HG03196 (cell line): ENCODE data around the gene TSHZ2.
"Not testable (repeated sequence)": the region's sequence is repeated elsewhere in the genome, so short reads cannot be mapped to it uniquely, and the experiment has no call there.

ENCODE experiments used
- ATAC-seq: cut with Tn5 transposase; IDR thresholded peaks from one replicate; pipeline ENCODE4 v1.9.1; 2021; ENCODE audit not compliant: unreplicated experiment

Gene TSHZ2

GRCh38 chr20:53427951-53428350, 455.8 kb downstream of the TSHZ2 start:
- no peak for ATAC-seq

- no peak for ATAC-seq
Measured at GRCh38 chr20:53428588-53428987, 456.4 kb downstream of the TSHZ2 start.

- ATAC-seq: no peak
Measured at GRCh38 chr20:53428996-53429395, 456.8 kb downstream of the TSHZ2 start.

- no peak for ATAC-seq
Measured at GRCh38 chr20:53434662-53435061, 462.5 kb downstream of the TSHZ2 start.

GRCh38 chr20:53436927-53437326, 464.8 kb downstream of the TSHZ2 start:
- not testable (repeated sequence) for ATAC-seq

GRCh38 chr20:53438368-53438767, 466.2 kb downstream of the TSHZ2 start:
- ATAC-seq: no peak

GRCh38 chr20:53439046-53439445, 466.9 kb downstream of the TSHZ2 start:
- ATAC-seq: no peak

- no peak for ATAC-seq
Measured at GRCh38 chr20:53439616-53440015, 467.5 kb downstream of the TSHZ2 start.

GRCh38 chr20:53444401-53445149, 472.4 kb downstream of the TSHZ2 start:
- no peak for ATAC-seq

- ATAC-seq: no peak
Measured at GRCh38 chr20:53445321-53445731, 473.2 kb downstream of the TSHZ2 start.

- no peak for ATAC-seq
Measured at GRCh38 chr20:53445932-53446331, 473.8 kb downstream of the TSHZ2 start.

- no peak for ATAC-seq
Measured at GRCh38 chr20:53447316-53447715, 475.2 kb downstream of the TSHZ2 start.

- ATAC-seq: no peak
Measured at GRCh38 chr20:53448426-53448825, 476.3 kb downstream of the TSHZ2 start.

- ATAC-seq: no peak
Measured at GRCh38 chr20:53448875-53449274, 476.7 kb downstream of the TSHZ2 start.

GRCh38 chr20:53453076-53453475, 480.9 kb downstream of the TSHZ2 start:
- ATAC-seq: no peak

GRCh38 chr20:53454675-53455276, 482.6 kb downstream of the TSHZ2 start:
- no peak for ATAC-seq

GRCh38 chr20:53463101-53463972, 491.2 kb downstream of the TSHZ2 start:
- ATAC-seq: no peak

GRCh38 chr20:53466279-53466678, 494.1 kb downstream of the TSHZ2 start:
- ATAC-seq: no peak

GRCh38 chr20:53468587-53468986, 496.4 kb downstream of the TSHZ2 start:
- ATAC-seq: no peak

GRCh38 chr20:53472859-53473258, 500.7 kb downstream of the TSHZ2 start:
- not testable (repeated sequence) for ATAC-seq

- no peak for ATAC-seq
Measured at GRCh38 chr20:53480913-53481312, 508.8 kb downstream of the TSHZ2 start.
